PFSK-1 (cell line): Measurements from ENCODE around the gene DAG1.

Source experiments
- FOXP2 ChIP-seq: optimal IDR thresholded peaks from 2 replicates; pipeline ENCODE3; 2011; ENCODE audit warnings: borderline replicate concordance, control low read depth, inconsistent platforms; ENCODE audit not compliant: insufficient read depth; ENCODE audit errors: extremely low read length, extremely low read depth
- POLR2AphosphoS5 ChIP-seq: IDR thresholded peaks from 2 replicates; pipeline ENCODE4 v1.6.1; 2012; ENCODE audit warnings: low read depth, mild to moderate bottlenecking, control low read depth, low read length, moderate library complexity
- REST ChIP-seq, 2 experiments: IDR thresholded peaks; 2 replicates each; pipeline versions ENCODE4 v1.6.1 to v1.8.0; 2011 to 2012; ENCODE audit warnings: low read depth in 2 of 2, low read length in 2 of 2, control low read depth in 1 of 2, inconsistent platforms in 1 of 2, mild to moderate bottlenecking in 1 of 2, moderate library complexity in 1 of 2; ENCODE audit not compliant: insufficient read depth in 1 of 2
- SIN3A ChIP-seq: IDR thresholded peaks from 2 replicates; pipeline ENCODE4 v1.6.1; 2012; ENCODE audit warnings: mild to moderate bottlenecking, low read length, moderate library complexity, borderline replicate concordance; ENCODE audit not compliant: insufficient read depth
- TAF1 ChIP-seq: IDR thresholded peaks from 2 replicates; pipeline ENCODE4 v1.6.1; 2012; ENCODE audit warnings: low read length, control low read depth, borderline replicate concordance; ENCODE audit not compliant: insufficient read depth

DAG1 gene

GRCh38 chr3:49531715-49532114 is 61.6 kb downstream of the DAG1 start:
- no peak for TF ChIP-seq TAF1
- TF ChIP-seq REST (IDR thresholded peaks at IDR 0.05; ENCODE audit: insufficient read depth in 1 of 2, low read depth in 2 of 2, low read length in 2 of 2): no peak
- no peak for TF ChIP-seq SIN3A
- TF ChIP-seq POLR2AphosphoS5: no peak
- TF ChIP-seq FOXP2: no peak

- no peak for TF ChIP-seq FOXP2
- no peak for TF ChIP-seq TAF1
- TF ChIP-seq SIN3A: no peak
- TF ChIP-seq REST (IDR thresholded peaks at IDR 0.05; ENCODE audit: insufficient read depth in 1 of 2, low read depth in 2 of 2, low read length in 2 of 2): no peak
- TF ChIP-seq POLR2AphosphoS5: no peak
These were observed 63.0 kb downstream of the DAG1 start for GRCh38 chr3:49533031-49533430.

GRCh38 chr3:49533786-49534519 is 63.9 kb downstream of the DAG1 start:
- TF ChIP-seq TAF1 (no peak), SIN3A (no peak), POLR2AphosphoS5 (no peak), REST (IDR thresholded peaks at IDR 0.05; ENCODE audit: insufficient read depth in 1 of 2, low read depth in 2 of 2, low read length in 2 of 2) (no peak), FOXP2 (no peak)

GRCh38 chr3:49534581-49535441 is 64.7 kb downstream of the DAG1 start:
- TF ChIP-seq POLR2AphosphoS5 (no peak), TAF1 (no peak), FOXP2 (no peak), REST (IDR thresholded peaks at IDR 0.05; ENCODE audit: insufficient read depth in 1 of 2, low read depth in 2 of 2, low read length in 2 of 2) (no peak), SIN3A (no peak)
